ENCODE data around the gene ATP2B1. TPM values are rescaled to one million over a fixed set of nuclear protein-coding genes. Genes with fewer than 3 reads are reported as not detected.
"Not testable (repeated sequence)": the region's sequence is repeated elsewhere in the genome, so short reads cannot be mapped to it uniquely, and the experiment has no call there.

ATP2B1 gene
- polyA plus RNA-seq, 12 donors = 58.9 to 120 (median 100) TPM

- no peak for DNase-seq
Measured at GRCh38 chr12:89721291-89721987, 12.8 kb upstream of the ATP2B1 start.

- DNase-seq = no peak
Measured at GRCh38 chr12:89717759-89718523, 9.3 kb upstream of the ATP2B1 start.

GRCh38 chr12:89712706-89713105 lies 4.1 kb upstream of the ATP2B1 start:
- DNase-seq = no peak

- DNase-seq = no peak
Measured at GRCh38 chr12:89710873-89711750, 2.5 kb upstream of the ATP2B1 start.

GRCh38 chr12:89709995-89710872 lies 1.6 kb upstream of the ATP2B1 start:
- no peak for DNase-seq

GRCh38 chr12:89709157-89709994 lies 738 bp upstream of the ATP2B1 start:
- DNase-seq = peak; percentile 99

GRCh38 chr12:89707703-89708564 lies 704 bp downstream of the ATP2B1 start:
- DNase-seq = peak; percentile 26

GRCh38 chr12:89706986-89707702 lies 1.5 kb downstream of the ATP2B1 start:
- DNase-seq = no peak

- DNase-seq = no peak
Measured at GRCh38 chr12:89706551-89706950, 2.1 kb downstream of the ATP2B1 start.

DNA sequence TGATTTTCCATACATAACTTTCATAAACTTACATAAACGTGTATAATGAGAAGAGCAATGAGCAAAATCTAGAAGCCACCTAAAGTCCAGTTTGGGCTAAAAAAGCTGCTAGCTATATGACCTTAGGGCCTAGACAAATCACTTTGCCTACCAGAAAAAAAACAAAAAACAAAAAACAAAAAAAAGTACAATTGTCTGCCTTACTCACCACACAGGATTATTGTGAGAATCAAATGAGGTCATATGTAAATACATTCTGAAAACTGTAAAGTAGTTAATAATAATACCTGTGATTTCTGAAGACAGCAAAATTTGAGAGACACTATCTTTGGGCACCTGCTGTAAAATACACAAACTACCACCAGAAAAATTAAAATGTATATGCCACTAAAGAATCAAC lies 4.2 kb downstream of the ATP2B1 start:
- no peak for DNase-seq

DNA sequence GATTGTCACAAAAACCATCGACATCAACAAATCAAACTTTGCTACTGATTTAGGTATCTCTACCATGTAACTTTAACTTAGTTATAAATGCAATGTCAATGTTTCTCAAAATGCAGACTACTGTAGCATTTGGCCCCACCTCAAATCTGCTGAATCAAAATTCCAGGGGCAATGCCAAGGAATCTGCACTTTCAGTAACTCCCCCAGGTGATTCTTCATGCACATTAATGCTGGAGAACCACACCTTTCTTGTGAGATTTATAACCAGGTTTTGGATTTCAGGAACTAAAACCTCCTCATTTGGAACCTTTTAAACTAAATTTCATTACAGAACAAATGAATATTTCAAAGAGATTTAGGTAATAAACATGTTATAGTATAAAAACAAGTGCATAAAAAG lies 4.9 kb downstream of the ATP2B1 start:
- no peak for DNase-seq

DNA sequence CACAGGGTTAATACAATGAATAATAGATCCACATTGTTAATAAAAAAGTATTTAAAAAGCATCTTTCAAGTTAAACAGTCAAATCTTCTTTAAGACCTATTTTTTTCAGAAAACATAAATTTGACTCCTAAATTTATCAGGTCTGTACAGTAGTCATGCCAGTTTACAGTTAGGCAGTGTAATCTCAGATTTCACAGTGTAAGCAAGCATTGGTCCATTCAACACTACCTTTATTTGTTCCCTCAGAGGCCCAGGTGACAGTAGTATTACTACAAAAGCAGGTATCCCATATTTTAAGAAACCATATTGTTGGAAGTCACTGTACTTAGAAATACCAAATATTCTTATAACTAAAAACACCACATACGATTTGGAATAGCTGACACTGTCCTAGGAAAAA lies 6.1 kb downstream of the ATP2B1 start:
- no peak for DNase-seq

- no peak for DNase-seq
Measured at GRCh38 chr12:89701606-89702206, 6.9 kb downstream of the ATP2B1 start.

- DNase-seq = no peak
Measured at GRCh38 chr12:89700191-89700810, 8.3 kb downstream of the ATP2B1 start.

DNA sequence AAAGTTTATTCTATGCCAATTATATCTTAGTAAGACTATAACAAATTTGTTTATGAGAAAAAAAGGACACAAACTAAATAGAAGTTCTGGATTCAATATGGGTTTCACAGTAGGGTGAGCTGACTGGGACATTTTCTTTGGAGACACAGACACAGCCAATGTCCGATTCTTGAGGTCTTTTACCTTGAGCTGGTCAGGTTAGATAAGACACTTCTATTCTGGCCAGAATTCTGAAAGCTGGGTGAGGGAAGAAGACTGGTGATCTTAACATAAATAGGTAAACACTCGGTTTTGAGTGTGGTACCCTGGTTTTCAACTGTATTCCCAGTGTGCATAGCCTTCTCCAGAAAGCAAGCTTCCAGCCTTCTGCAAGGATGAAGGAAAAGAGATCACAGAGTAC lies 10.0 kb downstream of the ATP2B1 start:
- no peak for DNase-seq

- DNase-seq = not testable (repeated sequence)
Measured at GRCh38 chr12:89697728-89698127, 10.9 kb downstream of the ATP2B1 start.

- DNase-seq = no peak
Measured at GRCh38 chr12:89697296-89697695, 11.3 kb downstream of the ATP2B1 start.

- DNase-seq = no peak
Measured at GRCh38 chr12:89695830-89696229, 12.8 kb downstream of the ATP2B1 start.

All from muscle of arm (tissue), 12 donors.